CD4-positive, alpha-beta T cell treated with Interleukin-21 for 1 hour (primary cell): ENCODE data around the gene GTF2A2.
"Not testable (repeated sequence)": the region's sequence is repeated elsewhere in the genome, so short reads cannot be mapped to it uniquely, and the experiment has no call there.

Experiments
- DNase-seq: peaks from one replicate; pipeline ENCODE4 v3.0.0-alpha.2; 2020

The GTF2A2 gene

GRCh38 chr15:59656897-59657634 is at the start of gene GTF2A2:
Gene GTF2A2 (minus strand): TSS chr15:59657515. CDS start chr15:59652277, 5,238 bp downstream.
- peak; percentile 92 for DNase-seq

GRCh38 chr15:59703979-59704796 is 46.9 kb upstream of the GTF2A2 start:
- DNase-seq, result no peak

- DNase-seq, result no peak
Observed at GRCh38 chr15:59702351-59702750, 45.0 kb upstream of the GTF2A2 start.

- DNase-seq, result no peak
Observed at GRCh38 chr15:59701880-59702279, 44.6 kb upstream of the GTF2A2 start.

- DNase-seq, result no peak
Observed at GRCh38 chr15:59699810-59700431, 42.6 kb upstream of the GTF2A2 start.

GRCh38 chr15:59698065-59698464 is 40.8 kb upstream of the GTF2A2 start:
- DNase-seq, result not testable (repeated sequence)

- no peak for DNase-seq
Observed at GRCh38 chr15:59696332-59696731, 39.0 kb upstream of the GTF2A2 start.

GRCh38 chr15:59694779-59695178 is 37.5 kb upstream of the GTF2A2 start:
- DNase-seq, result no peak

- peak; percentile 69 for DNase-seq
Observed at GRCh38 chr15:59691194-59691805, 34.0 kb upstream of the GTF2A2 start.

GRCh38 chr15:59689626-59690236 is 32.4 kb upstream of the GTF2A2 start:
- peak; percentile 75 for DNase-seq

- DNase-seq, result peak; percentile 99
Observed at GRCh38 chr15:59688782-59689625, 31.7 kb upstream of the GTF2A2 start, which contains the start of gene BNIP2. Gene BNIP2 (minus strand): TSS chr15:59689320. CDS start chr15:59682457, 6,863 bp downstream.

GRCh38 chr15:59688423-59688781 is 31.1 kb upstream of the GTF2A2 start:
- peak; percentile 60 for DNase-seq

GRCh38 chr15:59687836-59688235 is 30.5 kb upstream of the GTF2A2 start:
- peak; percentile 63 for DNase-seq

- peak; percentile 8 for DNase-seq
Observed at GRCh38 chr15:59686389-59686788, 29.1 kb upstream of the GTF2A2 start.

- DNase-seq, result no peak
Observed at GRCh38 chr15:59685737-59686297, 28.5 kb upstream of the GTF2A2 start.

- no peak for DNase-seq
Observed at GRCh38 chr15:59680870-59681269, 23.6 kb upstream of the GTF2A2 start.

GRCh38 chr15:59680346-59680745 is 23.0 kb upstream of the GTF2A2 start:
- no peak for DNase-seq

- no peak for DNase-seq
Observed at GRCh38 chr15:59678620-59679019, 21.3 kb upstream of the GTF2A2 start.

GRCh38 chr15:59678172-59678571 is 20.9 kb upstream of the GTF2A2 start:
- DNase-seq, result no peak

- no peak for DNase-seq
Observed at GRCh38 chr15:59676565-59676964, 19.2 kb upstream of the GTF2A2 start.

- no peak for DNase-seq
Observed at GRCh38 chr15:59674361-59674877, 17.1 kb upstream of the GTF2A2 start.
